Measurements from ENCODE around the gene TGFBRAP1. TPM values are rescaled to one million over a fixed set of nuclear protein-coding genes. Genes with fewer than 3 reads are reported as not detected.
"Not testable (repeated sequence)": the region's sequence is repeated elsewhere in the genome, so short reads cannot be mapped to it uniquely, and the experiment has no call there.

TGFBRAP1 gene
- polyA plus RNA-seq, 3 donors = 14.5 to 15.7 (median 15.1) TPM

GRCh38 chr2:105361102-105361889, 31.8 kb upstream of the TGFBRAP1 start:
- no peak for DNase-seq (ENCODE audit: low read depth in 3 of 3, low spot score in 2 of 3)

DNA sequence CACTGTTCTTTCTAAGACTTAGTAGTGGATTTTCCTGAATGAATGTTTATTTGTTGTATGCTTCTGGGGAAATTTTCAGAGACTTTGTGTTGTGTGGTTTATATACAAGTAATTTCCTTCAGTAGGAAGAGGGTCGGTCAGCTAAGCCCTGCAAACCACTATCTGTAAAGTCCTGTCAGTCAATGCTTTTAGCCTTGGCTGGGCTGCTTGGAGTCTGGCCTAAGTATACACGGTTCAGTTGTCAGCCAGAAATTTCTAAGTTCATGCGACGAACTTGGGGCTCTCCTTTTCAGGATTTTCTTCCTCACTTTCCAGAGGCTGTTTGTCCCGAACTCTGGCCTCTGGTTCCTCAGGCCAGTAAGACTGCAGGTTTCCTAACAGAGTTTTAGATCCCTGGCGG, 29.1 kb upstream of the TGFBRAP1 start:
- DNase-seq (ENCODE audit: low read depth in 3 of 3, low spot score in 2 of 3) = no peak

DNA sequence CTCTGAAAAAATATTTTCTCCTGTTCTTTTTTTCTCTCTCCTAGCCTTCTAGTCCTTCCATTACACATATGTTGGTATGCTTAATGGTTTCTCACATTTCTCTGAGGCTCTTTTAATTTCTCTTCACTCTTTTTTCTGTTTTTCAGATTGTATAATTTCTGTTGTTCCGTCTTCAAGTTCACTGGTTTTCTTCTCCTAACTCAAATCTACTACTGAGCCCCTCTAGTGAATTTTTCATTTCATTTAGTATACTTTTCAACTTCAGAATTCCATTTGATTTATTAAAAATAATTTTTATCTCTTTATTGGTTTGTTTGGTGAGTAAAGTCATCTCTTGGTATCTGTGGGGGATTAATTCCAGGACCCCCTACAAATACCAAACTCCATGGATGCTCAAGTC, 27.6 kb upstream of the TGFBRAP1 start:
- DNase-seq (ENCODE audit: low read depth in 3 of 3, low spot score in 2 of 3) = no peak

- DNase-seq (ENCODE audit: low read depth in 3 of 3, low spot score in 2 of 3) = no peak
Measured at GRCh38 chr2:105344704-105345345, 15.3 kb upstream of the TGFBRAP1 start.

GRCh38 chr2:105339414-105339813, 9.9 kb upstream of the TGFBRAP1 start:
- no peak for DNase-seq (ENCODE audit: low read depth in 3 of 3, low spot score in 2 of 3)

GRCh38 chr2:105338020-105338385, 8.5 kb upstream of the TGFBRAP1 start:
- DNase-seq (ENCODE audit: low read depth in 3 of 3, low spot score in 2 of 3) = no peak

DNA sequence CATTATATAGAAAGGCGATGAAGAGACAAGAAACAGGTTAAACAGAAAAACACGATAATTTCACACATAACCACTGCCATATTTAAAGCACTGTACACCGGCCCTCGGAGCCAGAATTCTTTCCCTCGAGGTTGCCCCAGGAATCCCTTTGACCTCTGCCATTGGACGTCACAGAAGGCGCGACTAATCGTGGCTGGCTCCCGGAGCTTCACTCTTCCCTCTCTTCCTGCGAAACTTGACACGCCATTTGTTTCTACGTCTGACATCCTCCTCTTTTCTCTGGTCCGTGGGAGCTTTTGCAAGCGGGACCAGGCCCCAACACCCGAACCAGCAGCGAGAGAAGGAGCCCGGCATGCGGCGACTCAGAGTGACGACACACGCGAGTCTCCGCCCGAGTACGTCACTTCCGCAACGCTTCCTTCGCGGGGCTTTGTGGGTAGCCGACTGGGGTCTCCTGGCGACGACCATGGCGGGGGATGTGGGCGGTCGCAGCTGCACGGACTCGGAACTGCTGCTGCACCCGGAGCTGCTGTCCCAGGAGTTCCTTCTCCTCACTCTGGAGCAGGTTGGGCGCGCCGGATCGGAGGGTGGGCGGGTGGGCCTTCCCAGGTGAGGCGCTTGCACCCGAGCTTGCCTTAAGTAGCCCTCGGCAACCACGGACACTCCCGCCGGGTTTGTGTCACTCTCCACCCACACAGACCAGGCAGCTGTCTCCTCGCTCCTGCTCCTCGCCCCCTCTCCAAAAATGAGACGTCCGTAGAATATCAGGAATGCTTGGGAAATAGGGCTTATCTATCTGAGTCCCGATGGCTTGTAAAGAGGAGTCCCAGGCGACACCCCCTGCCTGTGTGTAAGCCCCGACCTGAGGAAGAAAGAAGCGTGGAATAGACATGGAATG, 7.8 kb upstream of the TGFBRAP1 start, which contains the start of gene C2orf49:
Gene C2orf49 (plus strand): TSS at position 419 of the 898 bp plus-strand sequence. CDS start 48 bp downstream, at position 467.
- peak; percentile 90 to 93 (median 92) for DNase-seq (ENCODE audit: low read depth in 3 of 3, low spot score in 2 of 3)

- DNase-seq (ENCODE audit: low read depth in 3 of 3, low spot score in 2 of 3) = no peak
Measured at GRCh38 chr2:105336786-105337121, 7.2 kb upstream of the TGFBRAP1 start.

GRCh38 chr2:105335469-105335868, 5.9 kb upstream of the TGFBRAP1 start:
- DNase-seq (ENCODE audit: low read depth in 3 of 3, low spot score in 2 of 3) = no peak

DNA sequence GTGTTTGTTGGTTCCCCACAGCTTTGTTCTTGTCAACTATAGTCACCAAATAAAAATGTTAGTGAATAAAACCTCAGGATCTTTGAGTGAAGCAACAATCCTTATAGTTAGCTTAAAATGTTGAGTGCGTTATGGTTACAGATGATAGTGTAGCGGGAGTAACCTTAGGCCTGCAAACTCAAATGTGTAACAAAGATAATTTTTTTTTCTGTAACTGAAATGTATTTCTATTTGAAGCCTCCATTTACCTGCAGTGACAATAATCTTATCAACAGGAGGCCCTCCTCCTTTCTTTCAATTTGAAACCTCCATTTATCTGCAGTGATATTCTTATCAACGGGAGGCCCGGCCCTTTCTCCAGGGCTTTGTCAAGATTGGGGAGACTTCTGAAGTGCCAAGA, 4.7 kb upstream of the TGFBRAP1 start:
- no peak for DNase-seq (ENCODE audit: low read depth in 3 of 3, low spot score in 2 of 3)

DNA sequence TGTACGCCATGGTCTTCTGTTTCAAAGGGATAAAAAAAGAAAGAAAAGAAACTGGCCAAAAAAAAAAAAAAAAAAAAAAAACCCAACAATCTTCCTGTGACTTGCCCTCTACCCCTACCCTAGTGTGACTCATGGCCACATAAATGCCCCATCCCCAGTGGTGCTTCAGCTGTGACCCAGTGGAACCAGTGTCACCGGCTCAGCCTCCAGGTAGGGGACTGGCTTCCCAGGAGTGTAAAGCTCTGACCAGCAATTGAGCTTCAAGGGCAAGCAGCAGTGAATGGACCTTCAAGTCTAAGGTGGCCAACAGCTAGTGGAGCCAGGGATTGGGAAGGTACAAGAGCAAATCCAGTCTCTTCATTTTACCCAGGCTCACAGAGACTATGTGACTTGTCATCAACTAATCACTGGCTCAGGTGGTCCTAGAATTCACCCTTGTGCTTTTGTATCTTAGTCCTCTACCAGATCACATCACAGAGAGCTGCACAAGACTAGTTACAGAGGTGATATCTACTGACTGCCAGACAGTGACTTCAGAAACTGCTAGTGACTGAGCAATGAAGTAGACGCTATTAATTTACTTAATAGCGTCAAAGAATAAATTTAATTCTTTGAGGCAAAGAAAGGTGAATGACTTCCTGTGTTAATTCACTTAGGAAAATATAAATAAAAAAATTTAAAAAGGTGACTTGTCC, 1.3 kb upstream of the TGFBRAP1 start:
- no peak for DNase-seq (ENCODE audit: low read depth in 3 of 3, low spot score in 2 of 3)

DNA sequence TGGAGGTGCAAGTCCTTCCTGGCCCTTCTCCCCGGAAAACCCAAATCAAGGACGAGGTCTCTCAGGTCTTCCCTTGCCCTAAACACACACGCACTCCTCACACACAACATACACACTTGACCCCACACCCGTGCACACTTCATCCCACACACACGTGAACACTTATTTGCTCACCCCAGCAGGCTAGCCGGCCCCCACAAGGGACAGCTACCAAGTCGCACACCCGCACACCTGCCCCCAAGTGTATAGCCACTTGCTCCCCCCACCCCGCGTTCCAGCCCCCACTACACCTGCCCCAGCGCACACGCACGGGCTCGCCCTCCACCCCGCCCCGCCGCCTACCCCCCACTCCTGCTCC, 359 bp downstream of the TGFBRAP1 start:
- no peak for DNase-seq (ENCODE audit: low read depth in 3 of 3, low spot score in 2 of 3)

- DNase-seq (ENCODE audit: low read depth in 3 of 3, low spot score in 2 of 3) = no peak
Measured at GRCh38 chr2:105328281-105329196, 996 bp downstream of the TGFBRAP1 start.

- DNase-seq (ENCODE audit: low read depth in 3 of 3, low spot score in 2 of 3) = no peak
Measured at GRCh38 chr2:105327690-105328089, 1.8 kb downstream of the TGFBRAP1 start.

DNA sequence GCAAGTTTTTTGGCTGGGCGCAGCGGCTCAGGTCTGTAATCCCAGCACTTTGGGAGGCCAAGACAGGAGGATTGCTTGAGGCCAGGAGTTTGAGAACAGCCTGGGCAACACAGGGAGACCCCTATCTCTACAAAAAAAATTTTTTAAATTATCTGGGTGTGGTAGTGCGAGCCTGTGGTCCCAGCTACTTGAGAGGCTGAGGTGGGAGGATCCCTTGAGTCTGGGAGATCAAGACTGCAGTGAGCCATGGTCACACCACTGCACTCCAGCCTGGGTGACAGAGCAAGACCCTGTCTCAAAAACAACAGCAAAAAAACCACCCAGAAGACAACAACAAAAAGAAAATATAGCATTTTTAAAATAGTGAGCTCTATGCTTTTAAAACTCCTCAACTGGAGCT, 2.3 kb downstream of the TGFBRAP1 start:
- not testable (repeated sequence) for DNase-seq (ENCODE audit: low read depth in 3 of 3, low spot score in 2 of 3)

DNA sequence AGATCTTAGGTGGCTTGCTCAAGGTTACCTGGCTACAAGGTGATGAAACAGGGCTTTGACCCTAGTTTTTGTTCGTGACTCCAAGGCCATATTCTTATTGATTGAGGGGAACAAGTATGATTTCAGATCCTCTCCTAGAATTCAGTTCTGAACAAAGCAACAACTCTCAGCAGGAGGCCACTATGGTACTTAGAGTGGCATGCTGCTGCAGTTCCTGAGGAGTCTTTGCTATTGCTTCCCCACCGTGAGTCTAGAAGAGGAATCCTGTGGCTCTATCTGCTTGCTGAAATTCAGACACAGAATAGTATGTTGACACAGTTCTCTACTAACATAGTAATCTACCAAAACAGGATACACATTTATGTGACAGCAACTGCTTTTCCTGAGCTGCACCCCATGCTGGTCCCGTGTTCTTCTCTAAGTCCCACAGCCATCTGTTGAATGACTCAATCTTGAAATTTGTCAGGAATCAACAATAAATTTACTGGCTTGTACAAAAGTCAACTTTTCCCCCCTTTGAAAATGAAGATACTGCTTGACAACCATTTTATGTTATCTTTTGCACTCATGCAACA, 4.1 kb downstream of the TGFBRAP1 start:
- no peak for DNase-seq (ENCODE audit: low read depth in 3 of 3, low spot score in 2 of 3)

DNA sequence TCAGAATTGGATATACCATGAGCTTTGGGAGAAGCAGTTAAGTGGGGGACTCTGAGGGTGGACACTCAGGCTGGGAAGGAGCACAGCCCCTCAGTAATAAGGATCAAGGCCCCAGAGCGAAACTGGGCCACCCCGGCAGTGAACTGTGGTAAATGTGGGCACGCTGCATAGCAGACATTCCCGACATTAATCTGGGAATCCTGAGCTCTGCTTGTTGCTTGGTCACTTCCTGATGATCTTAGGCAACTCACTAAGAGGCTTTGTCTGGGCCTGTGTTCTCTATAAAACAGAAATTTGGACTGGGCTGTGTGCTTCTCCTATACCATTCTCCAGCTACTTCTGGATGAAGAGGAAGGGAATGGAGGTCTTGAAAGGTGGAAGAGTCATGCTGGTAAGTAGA, 4.8 kb downstream of the TGFBRAP1 start:
- no peak for DNase-seq (ENCODE audit: low read depth in 3 of 3, low spot score in 2 of 3)

- DNase-seq (ENCODE audit: low read depth in 3 of 3, low spot score in 2 of 3) = no peak
Measured at GRCh38 chr2:105324101-105324500, 5.4 kb downstream of the TGFBRAP1 start.

- DNase-seq (ENCODE audit: low read depth in 3 of 3, low spot score in 2 of 3) = no peak
Measured at GRCh38 chr2:105323111-105323510, 6.4 kb downstream of the TGFBRAP1 start.

All from right renal cortex interstitium (tissue), 3 donors.